ENCODE results near the gene MROH7. TPM values are rescaled to one million over a fixed set of nuclear protein-coding genes. Genes with fewer than 3 reads are reported as not detected.

MROH7 gene
- total RNA-seq, 1 experiment from 2014 or later: not detected

DNA sequence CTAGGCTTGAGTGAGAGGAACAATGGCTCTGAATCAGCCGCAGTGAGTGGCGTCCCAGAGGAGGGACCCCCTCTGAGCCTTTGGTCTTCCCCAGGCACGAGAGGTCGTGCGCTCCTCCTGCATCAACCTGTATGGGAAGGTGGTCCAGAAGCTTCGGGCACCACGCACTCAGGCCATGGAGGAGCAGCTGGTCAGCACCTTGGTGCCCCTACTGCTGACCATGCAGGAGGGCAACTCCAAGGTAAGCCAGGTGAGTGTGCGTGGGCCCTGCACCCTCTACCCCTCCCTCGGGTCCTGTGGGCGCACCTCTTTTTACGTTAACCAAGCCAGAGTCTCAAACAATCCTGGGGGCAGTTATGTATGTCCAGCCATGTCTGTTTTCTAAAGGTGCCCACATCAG lies 60.4 kb downstream of the MROH7 start:
- no TSS peak for BruUV-seq (replicated peaks)
- intact Hi-C loops (cut with micrococcal nuclease; ENCODE audit: unreplicated experiment): no loop called here

DNA sequence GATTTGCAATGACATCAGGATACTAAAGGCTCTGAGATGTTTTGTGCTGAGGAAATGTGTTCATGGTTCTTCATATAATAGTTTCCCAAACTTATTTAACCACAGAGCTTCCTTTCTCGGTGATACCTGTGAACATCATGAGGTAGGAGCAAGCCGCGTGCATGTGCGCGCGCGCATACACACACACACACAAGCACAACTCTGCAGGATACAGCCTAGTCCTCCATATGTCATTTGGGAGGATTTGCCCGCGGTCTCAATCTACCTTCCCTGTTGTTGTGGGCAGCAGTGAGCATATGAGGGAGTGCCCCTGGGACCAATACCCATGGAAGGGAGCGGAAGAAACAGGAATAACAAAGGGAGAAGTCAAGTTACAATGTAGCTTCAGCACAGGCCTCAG lies 61.9 kb downstream of the MROH7 start:
- Histone ChIP-seq H3K4me1 (ENCODE audit: insufficient read depth, low read length, poor library complexity, severe bottlenecking) (no peaks in the 10 kb centered on the region), H3K9me3 (ENCODE audit: low read depth, low read length, poor library complexity, severe bottlenecking) (no peaks in the 10 kb centered on the region), H3K27ac (ENCODE audit: low read depth, low read length, poor library complexity, severe bottlenecking) (no peak overlapping the region), H3K36me3 (ENCODE audit: insufficient read depth, low read length, poor library complexity, severe bottlenecking) (no peaks in the 10 kb centered on the region), H3K4me3 (ENCODE audit: low read depth, low read length, poor library complexity, severe bottlenecking) (no peak overlapping the region), H3K27me3 (replicated peaks; ENCODE audit: insufficient read depth, low read depth, low read length, poor library complexity) (peaks cover 19% of the 10 kb centered on the region)
- BruUV-seq (replicated peaks): no TSS peak
- intact Hi-C loops (cut with micrococcal nuclease; ENCODE audit: unreplicated experiment): no loop called here
- DNase-seq (ENCODE audit: low spot score): no peak
- ChIA-PET CTCF (interaction anchor here (0.6 kb wide), 1 partner anchor 165 kb away, joined by 3 read pairs; no protein-coding TSS in a partner anchor), POLR2A (ENCODE audit: low non-redundant PET) (no interaction called here)
- TF ChIP-seq, protein P1, sequence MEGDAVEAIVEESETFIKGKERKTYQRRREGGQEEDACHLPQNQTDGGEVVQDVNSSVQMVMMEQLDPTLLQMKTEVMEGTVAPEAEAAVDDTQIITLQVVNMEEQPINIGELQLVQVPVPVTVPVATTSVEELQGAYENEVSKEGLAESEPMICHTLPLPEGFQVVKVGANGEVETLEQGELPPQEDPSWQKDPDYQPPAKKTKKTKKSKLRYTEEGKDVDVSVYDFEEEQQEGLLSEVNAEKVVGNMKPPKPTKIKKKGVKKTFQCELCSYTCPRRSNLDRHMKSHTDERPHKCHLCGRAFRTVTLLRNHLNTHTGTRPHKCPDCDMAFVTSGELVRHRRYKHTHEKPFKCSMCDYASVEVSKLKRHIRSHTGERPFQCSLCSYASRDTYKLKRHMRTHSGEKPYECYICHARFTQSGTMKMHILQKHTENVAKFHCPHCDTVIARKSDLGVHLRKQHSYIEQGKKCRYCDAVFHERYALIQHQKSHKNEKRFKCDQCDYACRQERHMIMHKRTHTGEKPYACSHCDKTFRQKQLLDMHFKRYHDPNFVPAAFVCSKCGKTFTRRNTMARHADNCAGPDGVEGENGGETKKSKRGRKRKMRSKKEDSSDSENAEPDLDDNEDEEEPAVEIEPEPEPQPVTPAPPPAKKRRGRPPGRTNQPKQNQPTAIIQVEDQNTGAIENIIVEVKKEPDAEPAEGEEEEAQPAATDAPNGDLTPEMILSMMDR (conservative IDR thresholded peaks at IDR 0.05; ENCODE audit: low read depth, low read length): no peak
- no peak for TF ChIP-seq EZH2 (IDR thresholded peaks at IDR 0.05; ENCODE audit: borderline replicate concordance, low read depth, low read length, poor library complexity, severe bottlenecking)

More for the DNA sequence above, 60.4 kb downstream of the MROH7 start:
- DNase-seq (ENCODE audit: low spot score): no peak
- H3K4me1 ChIP-seq (ENCODE audit: insufficient read depth, low read length, poor library complexity, severe bottlenecking): no peaks in the 10 kb centered on the region
- POLR2A ChIA-PET (ENCODE audit: low non-redundant PET): interaction anchor here (0.5 kb wide), 1 partner anchor 90 kb away, joined by 6 read pairs; no protein-coding TSS in a partner anchor
- no peak overlapping the region for H3K27ac ChIP-seq (ENCODE audit: low read depth, low read length, poor library complexity, severe bottlenecking)
- peaks cover 6% of the 10 kb centered on the region for H3K27me3 ChIP-seq (replicated peaks; ENCODE audit: insufficient read depth, low read depth, low read length, poor library complexity)
- CTCF ChIA-PET: no interaction called here
- H3K36me3 ChIP-seq (ENCODE audit: insufficient read depth, low read length, poor library complexity, severe bottlenecking): no peaks in the 10 kb centered on the region
- H3K9me3 ChIP-seq (ENCODE audit: low read depth, low read length, poor library complexity, severe bottlenecking): no peaks in the 10 kb centered on the region
- TF ChIP-seq, protein P1 (conservative IDR thresholded peaks at IDR 0.05; ENCODE audit: low read depth, low read length): no peak
- no peak for TF ChIP-seq EZH2 (IDR thresholded peaks at IDR 0.05; ENCODE audit: borderline replicate concordance, low read depth, low read length, poor library complexity, severe bottlenecking)
- no peak overlapping the region for H3K4me3 ChIP-seq (ENCODE audit: low read depth, low read length, poor library complexity, severe bottlenecking)

DNA sequence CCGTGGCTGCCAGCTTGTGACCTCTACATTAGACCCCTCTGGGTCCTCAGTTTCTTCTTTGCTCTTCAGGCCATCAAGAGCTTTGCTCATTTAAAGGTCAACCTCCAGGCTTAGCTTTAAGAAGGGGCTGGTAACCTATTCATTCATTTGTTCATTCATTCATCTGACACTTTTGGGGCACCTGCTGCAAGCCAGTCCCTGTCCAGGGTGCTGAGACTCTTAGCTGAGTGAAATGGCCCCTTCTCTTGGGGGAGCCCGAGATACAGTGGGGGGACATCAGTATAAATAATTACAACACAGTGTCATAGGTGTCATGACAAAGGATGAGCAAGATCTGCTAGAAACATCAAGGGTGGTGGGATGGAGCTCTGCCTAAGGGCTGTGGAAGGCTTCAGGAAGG lies 63.6 kb downstream of the MROH7 start:
- Histone ChIP-seq H3K36me3 (ENCODE audit: insufficient read depth, low read length, poor library complexity, severe bottlenecking) (no peaks in the 10 kb centered on the region), H3K27me3 (replicated peaks; ENCODE audit: insufficient read depth, low read depth, low read length, poor library complexity) (peaks cover 22% of the 10 kb centered on the region), H3K4me3 (ENCODE audit: low read depth, low read length, poor library complexity, severe bottlenecking) (no peak overlapping the region), H3K9me3 (ENCODE audit: low read depth, low read length, poor library complexity, severe bottlenecking) (no peaks in the 10 kb centered on the region), H3K4me1 (ENCODE audit: insufficient read depth, low read length, poor library complexity, severe bottlenecking) (no peaks in the 10 kb centered on the region), H3K27ac (ENCODE audit: low read depth, low read length, poor library complexity, severe bottlenecking) (no peak overlapping the region)
- intact Hi-C loops (cut with micrococcal nuclease; ENCODE audit: unreplicated experiment): no loop called here
- ChIA-PET CTCF (no interaction called here), POLR2A (ENCODE audit: low non-redundant PET) (no interaction called here)
- no peak for TF ChIP-seq EZH2 (IDR thresholded peaks at IDR 0.05; ENCODE audit: borderline replicate concordance, low read depth, low read length, poor library complexity, severe bottlenecking)
- TF ChIP-seq, protein P1 (conservative IDR thresholded peaks at IDR 0.05; ENCODE audit: low read depth, low read length): no peak
- no TSS peak for BruUV-seq (replicated peaks)
- no peak for DNase-seq (ENCODE audit: low spot score)

Measured in A673 (cell line).